ENCODE results near the gene AAMDC.
"Not testable (repeated sequence)": the region's sequence is repeated elsewhere in the genome, so short reads cannot be mapped to it uniquely, and the experiment has no call there.

AAMDC gene

GRCh38 chr11:77822126-77822525 is 1.2 kb downstream of the AAMDC start:
- not testable (repeated sequence) for DNase-seq

GRCh38 chr11:77823775-77824174 is 2.8 kb downstream of the AAMDC start:
- peak; percentile 28 for DNase-seq

DNA sequence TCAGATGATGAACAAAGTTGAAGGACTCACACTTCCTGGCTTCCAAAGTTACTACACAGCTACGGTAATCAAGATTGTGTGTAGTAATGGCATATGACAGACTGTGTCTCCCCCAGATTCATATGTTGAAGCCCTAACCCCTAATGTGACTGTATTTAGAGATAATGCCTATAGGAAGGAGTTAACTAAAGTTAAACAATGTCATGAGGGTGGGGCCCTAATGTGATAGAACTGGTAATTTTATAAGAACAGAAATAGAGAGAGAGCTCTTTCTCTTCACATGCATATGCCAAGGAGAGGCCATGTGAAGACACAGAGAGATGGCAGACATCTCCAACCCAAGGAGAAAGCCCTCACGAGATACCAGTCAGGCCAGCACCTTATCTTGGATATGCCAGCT is 8.0 kb downstream of the AAMDC start:
- DNase-seq = peak; percentile 45

DNA sequence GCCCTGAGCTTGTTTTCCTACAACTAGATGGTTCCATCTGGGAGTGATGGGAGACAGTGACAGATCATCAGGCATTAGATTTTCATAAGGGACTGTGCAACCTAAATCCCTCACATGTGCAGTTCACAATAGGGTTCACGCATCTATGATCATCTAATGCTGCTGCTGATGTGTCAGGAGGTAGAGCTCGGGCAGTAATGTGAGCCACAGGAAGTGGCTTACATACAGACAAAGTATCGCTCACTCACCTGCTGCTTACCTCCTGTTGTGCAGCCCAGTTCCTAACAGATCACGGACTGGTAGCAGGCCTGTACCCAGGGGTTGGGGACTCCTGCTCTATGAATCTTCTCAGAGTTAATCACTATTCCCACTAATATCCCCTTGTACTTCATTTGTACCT is 12.4 kb downstream of the AAMDC start:
- no peak for DNase-seq

DNA sequence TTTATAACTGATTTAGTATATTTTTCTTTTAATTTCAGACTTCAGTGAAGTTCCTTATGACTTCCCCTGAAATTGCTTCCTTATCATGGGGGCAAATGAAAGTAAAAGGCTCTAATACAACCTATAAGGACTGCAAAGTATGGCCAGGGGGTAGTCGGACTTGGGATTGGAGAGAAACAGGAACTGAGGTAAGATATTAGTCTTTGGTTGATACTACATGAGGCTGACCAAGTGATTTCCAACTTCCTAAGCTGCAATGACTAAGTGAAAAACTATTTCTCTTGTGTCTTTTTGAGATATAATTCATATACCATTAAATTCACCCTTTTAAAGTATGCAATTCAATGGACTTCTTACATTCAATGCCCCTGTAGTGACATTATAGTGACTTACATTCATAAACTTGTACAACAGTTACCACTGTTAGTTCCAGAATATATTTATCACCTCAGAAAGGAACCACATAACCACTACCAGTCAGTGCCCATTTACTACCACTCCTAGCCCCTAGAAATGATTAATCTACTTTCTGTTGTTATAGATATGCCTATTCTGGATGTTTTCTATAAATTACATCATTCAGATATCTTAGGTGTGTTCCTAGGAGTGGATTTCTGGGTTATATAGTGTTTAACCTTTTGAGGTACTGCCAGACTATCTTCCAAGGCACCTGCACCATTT is 21.6 kb downstream of the AAMDC start:
- DNase-seq = peak; percentile 61

GRCh38 chr11:77843700-77844099 is 22.8 kb downstream of the AAMDC start:
- DNase-seq = not testable (repeated sequence)

GRCh38 chr11:77851503-77851902 is 30.6 kb downstream of the AAMDC start:
- DNase-seq = no peak

DNA sequence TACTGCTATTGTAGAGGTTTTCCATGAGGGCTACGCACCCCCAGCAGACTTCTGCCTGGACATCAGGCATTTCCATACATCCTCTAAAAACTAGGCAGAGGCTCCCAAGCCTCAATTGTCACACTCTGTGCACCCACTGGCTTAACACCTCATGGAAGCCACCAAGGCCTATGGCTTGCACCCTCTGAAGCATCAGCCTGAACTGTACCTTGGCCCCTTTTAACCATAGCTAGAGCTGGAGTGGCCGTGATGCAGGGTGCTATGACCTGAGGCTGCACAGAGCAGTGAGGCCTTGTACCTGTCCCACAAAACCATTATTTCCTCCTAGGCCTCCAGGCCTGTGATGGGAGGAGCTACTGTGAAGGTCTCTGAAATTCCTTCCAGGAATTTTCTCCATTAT is 33.9 kb downstream of the AAMDC start:
- no peak for DNase-seq

DNA sequence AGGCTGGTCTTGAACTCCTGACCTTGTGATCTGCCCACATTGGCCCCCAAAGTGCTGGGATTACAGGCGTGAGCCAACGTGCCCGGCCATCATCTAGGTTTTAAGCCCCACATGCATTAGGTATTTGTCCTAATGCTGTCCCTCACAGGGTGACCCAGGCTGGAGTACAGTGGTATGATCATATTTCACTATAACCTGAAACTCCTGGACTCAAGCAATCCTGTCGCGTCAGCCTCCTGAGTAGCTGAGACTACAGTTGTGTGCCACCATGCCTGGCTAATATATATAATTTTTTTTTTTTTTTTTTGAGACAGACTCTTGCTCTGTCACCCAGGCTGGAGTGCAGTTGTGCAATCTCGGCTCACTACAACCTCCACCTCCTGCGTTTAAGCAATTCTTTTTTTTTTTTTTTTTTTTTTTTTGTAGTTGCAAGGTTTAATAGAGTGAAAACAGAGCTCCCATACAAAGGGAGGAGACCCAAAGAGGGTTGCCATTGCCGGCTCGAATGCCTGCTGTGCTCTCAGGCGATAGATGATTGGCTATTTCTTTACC is 37.0 kb downstream of the AAMDC start:
- DNase-seq = not testable (repeated sequence)

DNA sequence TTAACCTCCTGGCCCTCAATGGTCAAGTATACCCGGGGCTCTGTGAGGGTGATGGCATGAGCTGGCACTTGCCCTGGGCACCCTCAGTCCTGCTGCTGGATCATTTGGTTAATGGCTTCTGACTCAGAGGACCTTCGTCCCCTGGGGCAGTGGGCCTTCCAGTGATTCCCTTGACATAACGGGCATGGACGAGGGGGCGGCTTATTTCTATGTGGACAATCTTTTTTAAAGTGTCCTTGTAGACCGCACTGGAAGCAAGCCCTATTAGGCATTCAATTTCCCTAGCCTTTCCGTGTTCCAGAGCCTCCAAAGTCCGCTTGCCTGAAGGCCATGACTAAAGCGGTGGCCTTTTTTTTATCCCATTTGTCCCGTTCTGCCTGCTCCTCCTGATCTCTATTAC is 40.5 kb downstream of the AAMDC start:
- DNase-seq = not testable (repeated sequence)

GRCh38 chr11:77865805-77866204 is 44.9 kb downstream of the AAMDC start:
- no peak for DNase-seq

DNA sequence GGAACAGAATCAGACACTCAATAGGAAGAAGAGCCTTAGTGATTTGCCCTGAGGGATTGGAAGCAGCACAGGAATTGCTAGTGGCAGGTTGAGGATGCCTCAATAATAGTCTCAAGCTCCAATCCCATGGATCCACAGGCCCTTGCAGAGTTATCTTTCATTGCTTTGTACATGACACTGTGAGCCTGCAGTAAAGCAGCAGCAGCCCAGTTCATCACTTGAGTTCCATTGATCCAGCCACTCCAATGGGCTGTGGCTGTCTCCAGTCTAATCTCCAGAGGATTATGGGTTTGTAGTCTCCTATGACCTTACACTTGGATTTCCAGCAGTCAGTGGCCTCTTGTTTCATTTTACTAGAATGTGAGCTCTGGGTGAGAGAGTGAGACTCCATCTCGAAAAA is 45.4 kb downstream of the AAMDC start:
- no peak for DNase-seq

DNA sequence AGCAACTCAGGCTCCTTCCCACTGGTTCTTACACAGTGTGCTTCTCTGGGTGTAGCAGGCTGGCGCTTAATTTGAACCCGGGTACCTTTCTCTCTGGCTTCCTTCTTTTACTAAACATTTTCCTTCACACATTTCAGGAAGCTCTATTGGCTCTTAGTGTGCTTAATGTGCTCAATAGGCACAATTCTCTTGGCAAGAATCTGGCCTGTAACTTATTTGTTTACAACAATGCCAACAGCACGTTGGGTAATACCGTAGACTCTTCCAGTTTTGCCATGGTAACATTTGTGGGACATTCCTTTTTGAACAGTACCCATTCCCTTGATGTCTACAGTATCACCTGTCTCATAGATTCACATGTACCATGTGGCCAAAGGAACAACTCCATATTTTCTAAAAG is 47.8 kb downstream of the AAMDC start:
- no peak for DNase-seq

- DNase-seq = no peak
Measured at GRCh38 chr11:77871855-77872254, 50.9 kb downstream of the AAMDC start.

DNA sequence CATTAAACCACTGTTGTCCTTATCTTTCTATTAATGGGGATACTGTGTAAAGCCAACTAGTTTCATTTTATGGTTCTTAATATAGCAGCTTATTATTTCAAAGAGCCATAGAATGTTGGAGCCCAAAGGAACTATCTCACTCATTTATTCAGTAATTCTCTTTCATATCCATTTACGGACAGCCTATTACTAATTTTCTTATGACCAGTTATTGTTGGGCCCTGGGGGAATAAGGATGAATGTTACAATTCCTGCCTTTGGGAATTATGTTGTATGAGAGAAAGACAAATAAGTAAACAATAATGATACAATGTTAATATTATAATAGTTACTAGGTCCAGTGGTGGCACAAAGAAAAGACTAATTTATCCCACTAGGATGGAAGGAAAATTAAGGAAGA is 52.4 kb downstream of the AAMDC start:
- no peak for DNase-seq

DNA sequence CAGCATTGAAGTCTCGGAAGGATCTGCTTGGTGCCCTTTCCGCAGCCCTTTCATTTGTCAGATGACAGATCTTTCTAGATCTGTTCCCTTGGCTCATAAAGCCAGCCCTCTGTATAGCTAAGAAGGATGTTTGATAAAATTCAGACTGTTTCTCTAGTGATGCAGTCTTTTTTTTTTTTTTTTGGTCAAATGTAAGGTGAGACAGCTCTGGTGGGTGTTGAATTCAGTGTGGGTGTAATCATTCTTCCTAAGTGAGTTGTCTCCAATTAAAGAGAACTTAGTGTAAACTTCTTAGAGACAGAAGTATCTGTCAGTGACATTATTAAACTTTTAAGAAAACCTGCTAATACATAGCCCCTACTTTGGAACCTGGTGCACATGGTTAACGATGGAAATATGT is 53.3 kb downstream of the AAMDC start:
- DNase-seq = no peak

DNA sequence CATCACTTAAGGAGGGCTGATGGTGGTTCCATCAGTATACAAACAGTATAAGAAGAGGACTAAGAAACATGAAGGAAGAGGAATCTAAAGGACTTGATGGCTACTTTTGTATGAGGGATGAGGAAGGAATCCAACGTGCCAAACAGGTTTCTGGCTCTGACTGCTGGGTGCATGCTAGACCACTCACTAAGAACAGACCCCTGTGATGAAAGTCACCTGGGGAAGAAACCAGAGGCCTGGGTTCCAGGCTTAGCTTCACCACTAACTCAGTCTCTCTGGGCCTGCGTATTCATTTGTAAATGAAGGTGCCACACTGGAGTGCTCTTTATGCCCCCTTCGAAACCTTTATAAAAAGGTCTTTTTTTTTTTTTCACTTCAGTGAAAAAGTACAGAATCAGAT is 55.1 kb downstream of the AAMDC start:
- DNase-seq = no peak

GRCh38 chr11:77878247-77878646 is 57.3 kb downstream of the AAMDC start:
- DNase-seq = not testable (repeated sequence)

GRCh38 chr11:77879218-77879617 is 58.3 kb downstream of the AAMDC start:
- DNase-seq = peak; percentile 44

- DNase-seq = no peak
Measured at GRCh38 chr11:77882396-77882795, 61.5 kb downstream of the AAMDC start.

- no peak for DNase-seq
Measured at GRCh38 chr11:77883775-77884174, 62.8 kb downstream of the AAMDC start.

GRCh38 chr11:77884186-77884828 is 63.4 kb downstream of the AAMDC start:
- DNase-seq = no peak

DNA sequence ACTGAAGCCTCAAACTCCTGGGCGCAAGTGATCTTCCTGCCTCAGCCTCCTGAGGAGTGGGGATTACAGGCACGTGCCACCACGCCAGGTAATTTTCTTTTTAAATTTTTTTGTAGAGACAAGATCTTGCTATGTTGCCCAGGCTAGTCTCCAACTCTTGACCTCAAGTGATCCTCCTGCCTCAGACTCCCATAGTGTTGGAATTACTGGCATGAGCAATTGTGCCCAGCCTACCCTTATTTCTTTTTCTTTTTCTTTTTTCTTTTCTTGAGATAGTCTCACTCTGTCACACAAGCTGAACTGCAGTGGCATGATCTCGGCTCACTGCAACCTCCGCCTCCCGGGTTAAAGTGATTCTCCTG is 63.9 kb downstream of the AAMDC start:
- DNase-seq = no peak

DNA sequence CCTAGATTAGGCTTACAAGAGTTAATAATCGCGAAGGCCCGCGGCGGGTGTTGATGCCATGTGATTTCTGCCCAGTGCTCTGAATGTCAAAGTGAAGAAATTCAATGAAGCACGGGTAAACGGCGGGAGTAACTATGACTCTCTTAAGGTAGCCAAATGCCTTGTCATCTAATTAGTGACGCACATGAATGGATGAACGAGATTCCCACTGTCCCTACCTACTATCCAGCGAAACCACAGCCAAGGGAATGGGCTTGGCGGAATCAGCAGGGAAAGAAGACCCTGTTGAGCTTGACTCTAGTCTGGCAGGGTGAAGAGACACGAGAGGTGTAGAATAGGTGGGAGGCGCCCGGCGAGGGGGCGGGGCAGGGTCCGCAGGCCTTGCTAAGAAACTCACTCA is 65.5 kb downstream of the AAMDC start:
- no peak for DNase-seq

- not testable (repeated sequence) for DNase-seq
Measured at GRCh38 chr11:77889045-77889444, 68.1 kb downstream of the AAMDC start.
